HEK293T (cell line): ENCODE measurements around the gene TMTC4.

Source experiments
- ELF4 ChIP-seq: fragments of 450-650 bp; IDR thresholded peaks from 2 replicates; pipeline ENCODE4 v1.6.1; 2017; ENCODE audit warnings: antibody characterized with exemption
- FOXA1 ChIP-seq: fragments of 450-650 bp; IDR thresholded peaks from 2 replicates; pipeline ENCODE4 v1.6.1; 2016; ENCODE audit warnings: mild to moderate bottlenecking
- FOXK2 ChIP-seq: fragments of 450-650 bp; IDR thresholded peaks from 2 replicates; pipeline ENCODE4 v1.6.1; 2016; ENCODE audit warnings: mild to moderate bottlenecking
- FOXM1 ChIP-seq: fragments of 450-650 bp; IDR thresholded peaks from 2 replicates; pipeline ENCODE4 v1.6.1; 2017; ENCODE audit warnings: mild to moderate bottlenecking, borderline replicate concordance
- LEF1 ChIP-seq: fragments of 450-650 bp; IDR thresholded peaks from 2 replicates; pipeline ENCODE4 v1.6.1; 2017; ENCODE audit warnings: mild to moderate bottlenecking, borderline replicate concordance
- NFRKB ChIP-seq: fragments of 450-650 bp; IDR thresholded peaks from 2 replicates; pipeline ENCODE4 v1.6.1; 2016; ENCODE audit warnings: mild to moderate bottlenecking, moderate library complexity
- PKNOX1 ChIP-seq: fragments of 450-650 bp; IDR thresholded peaks from 2 replicates; pipeline ENCODE4 v1.6.1; 2016
- SP1 ChIP-seq: fragments of 450-650 bp; IDR thresholded peaks from 2 replicates; pipeline ENCODE4 v1.6.1; 2017

GRCh38 chr13:100581030-100581429 lies 93.6 kb downstream of the TMTC4 start:
- no peak for TF ChIP-seq SP1
- no peak for TF ChIP-seq FOXK2
- TF ChIP-seq ELF4 = no peak
- TF ChIP-seq PKNOX1 = no peak
- no peak for TF ChIP-seq FOXM1
- no peak for TF ChIP-seq FOXA1
- TF ChIP-seq NFRKB = no peak
- no peak for TF ChIP-seq LEF1
